GM11168 (cell line): ENCODE results near the gene ALOX5.
"Not testable (repeated sequence)": the region's sequence is repeated elsewhere in the genome, so short reads cannot be mapped to it uniquely, and the experiment has no call there.

ENCODE experiments used
- in situ Hi-C: fragments of 300-500 bp; cut with MboI; formaldehyde crosslinking; loops from one replicate; pipeline ENCODE4 v1.12.0; 2022; ENCODE audit warnings: low sequenced_read_pairs; ENCODE audit not compliant: unreplicated experiment

Gene ALOX5

DNA sequence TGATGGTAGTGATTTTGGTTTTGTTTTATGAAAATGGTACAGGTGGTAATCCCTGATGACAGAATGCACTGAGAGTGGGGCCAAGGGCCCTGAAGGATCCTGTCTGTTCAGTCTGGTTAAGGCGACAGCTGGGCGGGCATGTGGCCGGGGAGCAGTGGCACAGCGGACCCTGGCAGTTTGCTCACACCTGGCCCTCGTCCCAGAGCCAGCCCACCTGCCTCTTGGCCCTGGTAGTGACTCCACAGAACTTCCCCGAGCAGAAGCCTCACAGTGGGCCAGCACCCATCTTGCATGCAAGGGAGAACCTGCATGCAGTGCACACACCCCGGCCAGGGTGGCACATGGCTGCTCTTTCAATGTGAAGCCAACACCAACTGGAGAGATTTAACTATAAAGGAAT is 82.8 kb downstream of the ALOX5 start:
- in situ Hi-C loops = no loop called here

GRCh38 chr10:45457487-45457886 is 83.5 kb downstream of the ALOX5 start:
- in situ Hi-C loops = no loop called here

- in situ Hi-C loops = loop anchor here (5.0 kb wide), 1 partner anchor 212 kb away; the partner anchor contains the start of gene ZFAND4
These were observed 86.3 kb downstream of the ALOX5 start for GRCh38 chr10:45460235-45460878.

- in situ Hi-C loops = loop anchor here (5.0 kb wide), 1 partner anchor 211 kb away; the partner anchor contains the start of gene ZFAND4
These were observed 87.0 kb downstream of the ALOX5 start for GRCh38 chr10:45461034-45461433.

GRCh38 chr10:45463244-45464116 is 89.5 kb downstream of the ALOX5 start:
- in situ Hi-C loops = loop anchor here (5.0 kb wide), 1 partner anchor 209 kb away; the partner anchor contains the start of gene ZFAND4

GRCh38 chr10:45464958-45465567 is 91.0 kb downstream of the ALOX5 start:
- in situ Hi-C loops = loop anchor here (5.0 kb wide), 1 partner anchor 207 kb away; the partner anchor contains the start of gene ZFAND4

DNA sequence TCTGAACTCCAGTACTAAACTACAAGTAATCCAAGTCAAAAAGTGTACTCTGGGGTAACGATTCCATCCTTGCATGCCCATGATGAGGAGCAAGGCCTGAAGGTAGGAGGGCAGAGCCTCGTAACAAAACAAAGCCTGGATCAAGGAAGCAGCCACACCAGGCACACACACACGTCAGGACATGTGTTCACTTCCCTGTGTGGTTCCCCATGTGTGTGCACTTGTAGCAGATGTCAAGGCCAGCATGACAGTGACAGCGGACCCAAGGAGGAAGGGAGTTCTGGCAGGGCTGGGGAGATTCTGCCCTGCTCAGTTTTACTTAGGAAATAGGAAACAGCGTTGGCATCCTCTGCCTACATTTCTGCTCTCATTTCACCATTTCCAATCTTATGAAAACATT is 92.8 kb downstream of the ALOX5 start:
- in situ Hi-C loops = no loop called here

- in situ Hi-C loops = no loop called here
These were observed 94.1 kb downstream of the ALOX5 start for GRCh38 chr10:45468079-45468478.

DNA sequence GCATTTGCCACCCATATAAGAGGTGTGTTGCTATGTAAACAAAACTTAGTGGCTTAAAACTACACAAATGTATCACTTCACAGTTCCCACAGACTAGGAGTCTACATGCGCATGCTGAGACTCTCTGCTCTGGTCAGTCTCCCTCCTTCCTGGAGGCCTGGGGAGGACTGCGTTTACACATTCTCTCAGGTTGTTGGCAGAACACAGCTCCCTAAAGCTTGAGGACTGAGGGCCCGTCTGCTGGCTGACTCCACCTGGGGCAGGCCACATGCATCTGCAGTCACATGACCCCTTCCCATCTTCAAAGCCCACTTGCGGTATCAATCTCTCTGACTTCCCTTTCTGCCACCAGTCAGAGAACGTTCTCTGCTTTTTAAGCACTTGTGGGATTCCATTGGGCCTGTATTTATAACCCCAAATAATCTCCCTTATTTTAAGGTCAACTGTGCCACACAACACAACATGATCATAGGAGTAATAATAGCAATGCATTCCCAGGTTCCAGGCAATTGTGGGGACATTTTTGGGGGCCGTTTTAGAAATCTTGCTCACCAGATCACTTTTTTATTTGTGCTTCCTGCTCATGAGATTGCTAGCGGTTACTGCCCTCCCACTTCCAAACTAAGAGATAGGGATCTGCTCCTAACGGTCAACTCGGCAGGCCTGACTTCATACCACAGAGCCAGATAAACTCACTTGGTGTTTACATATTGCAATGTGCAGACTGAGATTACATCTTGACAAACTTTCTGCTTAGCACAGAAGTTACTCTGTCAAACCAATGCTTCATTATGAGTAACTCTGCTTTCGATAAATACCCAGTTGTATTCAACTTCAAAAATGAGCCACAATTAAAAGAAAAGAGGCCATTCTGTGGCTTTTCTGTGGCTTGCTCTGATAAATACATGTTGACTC is 96.3 kb downstream of the ALOX5 start:
- in situ Hi-C loops = no loop called here

GRCh38 chr10:45471059-45471458 is 97.0 kb downstream of the ALOX5 start:
- in situ Hi-C loops = no loop called here

GRCh38 chr10:45471531-45472310 is 97.7 kb downstream of the ALOX5 start:
- in situ Hi-C loops = no loop called here

GRCh38 chr10:45473126-45473525 is 99.1 kb downstream of the ALOX5 start:
- in situ Hi-C loops = no loop called here

DNA sequence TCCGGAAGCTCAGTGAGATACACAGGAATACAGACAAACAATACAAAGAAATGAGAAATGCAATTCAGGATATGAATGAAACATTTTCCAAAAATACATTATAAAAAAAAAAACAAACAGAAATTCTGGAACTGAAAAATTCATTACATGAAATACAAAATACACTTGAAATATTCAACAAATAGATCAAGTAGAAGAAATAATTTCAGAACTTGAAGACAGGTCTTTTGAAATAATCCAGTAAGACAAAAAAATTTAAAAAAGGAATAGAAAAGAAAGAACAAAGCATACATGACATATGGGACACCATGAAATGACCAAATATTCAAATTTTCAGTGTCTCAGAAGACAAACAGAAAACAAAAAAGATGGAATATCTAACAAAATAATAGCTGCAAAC is 102.5 kb downstream of the ALOX5 start:
- in situ Hi-C loops = no loop called here

DNA sequence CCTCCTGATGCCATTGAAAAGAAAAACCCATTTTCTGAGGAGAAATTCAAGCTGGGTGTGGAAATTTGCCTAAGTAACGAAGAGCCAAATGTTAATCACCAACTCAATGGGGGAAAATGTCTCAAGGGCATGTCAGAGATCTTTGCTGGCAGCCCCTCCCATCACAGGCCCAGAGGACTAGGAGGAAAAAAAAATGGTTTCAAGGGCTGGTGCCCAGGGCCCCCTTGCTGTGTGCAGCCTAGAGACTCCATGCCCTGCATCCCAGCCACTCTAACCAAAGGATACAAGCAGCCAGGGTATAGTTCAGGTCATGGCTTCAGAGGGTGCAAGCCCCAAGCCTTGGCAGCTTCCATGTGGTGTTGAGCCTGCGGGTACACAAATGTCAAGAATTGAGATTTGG is 106.3 kb downstream of the ALOX5 start:
- in situ Hi-C loops = no loop called here

DNA sequence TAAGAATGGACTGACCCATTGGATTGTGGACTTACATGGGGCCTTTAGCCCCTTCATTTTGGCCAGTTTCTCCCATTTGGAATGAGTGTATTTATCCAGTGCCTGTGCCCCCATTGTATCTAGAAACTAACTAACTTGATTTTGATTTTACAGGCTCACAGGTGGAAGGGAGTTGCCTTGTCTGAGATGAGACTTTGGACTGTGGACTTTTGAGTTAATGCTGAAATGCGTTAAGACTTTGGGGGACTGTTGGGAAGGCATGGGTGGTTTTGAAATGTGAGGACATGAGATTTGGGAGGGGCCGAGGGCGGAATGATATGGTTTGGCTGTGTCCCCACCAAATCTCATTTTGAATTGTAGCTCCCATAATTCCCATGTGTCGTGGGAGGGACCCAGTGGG is 107.1 kb downstream of the ALOX5 start:
- in situ Hi-C loops = not testable (repeated sequence)

DNA sequence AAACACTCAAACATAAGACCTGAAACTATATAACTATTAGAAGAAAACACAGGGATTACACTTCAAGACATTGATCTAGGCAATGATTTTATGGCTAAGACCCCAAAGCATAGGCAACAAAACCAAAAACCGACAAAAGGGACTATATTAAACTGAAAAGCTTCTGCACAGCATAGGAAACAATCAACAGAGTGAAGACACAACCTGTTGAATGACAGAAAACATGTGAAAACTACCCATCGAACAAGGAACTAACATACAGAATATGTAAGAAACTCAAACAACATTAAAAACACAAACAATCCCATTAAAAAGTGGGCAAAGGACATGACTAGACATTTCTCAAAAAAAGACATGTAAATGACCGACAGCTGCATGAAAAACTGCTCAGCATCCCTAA is 109.0 kb downstream of the ALOX5 start:
- in situ Hi-C loops = no loop called here

- in situ Hi-C loops = no loop called here
These were observed 113.7 kb downstream of the ALOX5 start for GRCh38 chr10:45487735-45488134.

GRCh38 chr10:45488365-45488764 is 114.3 kb downstream of the ALOX5 start:
- in situ Hi-C loops = no loop called here

DNA sequence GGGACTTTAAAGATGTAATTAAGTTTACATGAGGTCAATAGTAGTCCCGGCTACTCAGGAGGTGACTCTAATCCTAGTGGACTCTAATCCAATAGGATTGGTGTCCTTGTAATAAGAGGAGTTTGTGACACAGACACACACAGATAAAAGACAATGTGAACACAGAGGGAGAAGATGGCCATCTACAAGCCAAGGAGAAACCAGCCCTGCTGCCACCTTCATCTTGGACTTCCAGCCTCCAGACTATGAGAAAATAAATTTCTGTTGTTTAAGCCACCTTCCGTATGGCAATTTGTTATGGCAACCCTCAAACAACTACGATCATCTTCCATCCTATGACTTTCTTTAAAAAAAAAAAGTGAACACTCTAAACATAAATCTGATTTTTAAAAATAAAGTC is 116.3 kb downstream of the ALOX5 start:
- in situ Hi-C loops = no loop called here
